A673 (cell line): ENCODE results near the gene CD248. TPM values are rescaled to one million over a fixed set of nuclear protein-coding genes. Genes with fewer than 3 reads are reported as not detected.

Experiments
- BruUV-seq: library from RNA; stranded (reverse); fragments of 400-500 nt; replicated peaks from 2 replicates; lab custom pipeline; 2021; lab: Mats Ljungman, UMichigan
- CTCF ChIA-PET: fragments of 300-600 bp; sonication (Branson Sonifier 250); formaldehyde crosslinking; loops from one replicate; lab custom pipeline; 2022; ENCODE audit warnings: antibody characterized with exemption; lab: Charles Lee
- POLR2A ChIA-PET: fragments of 300-600 bp; sonication (Branson Sonifier 250); formaldehyde crosslinking; loops from one replicate; lab custom pipeline; 2022; ENCODE audit warnings: antibody characterized with exemption; ENCODE audit not compliant: low non-redundant PET; lab: Charles Lee
- DNase-seq: peaks from one replicate; pipeline ENCODE4 v3.0.0-alpha.2; 2015; ENCODE audit warnings: low spot score
- H3K27ac ChIP-seq: fragments of 200-600 bp; sonication (generic); 2 replicates; pipeline ENCODE4 v1.5.1; 2016; ENCODE audit warnings: mixed run types, low read depth, mild to moderate bottlenecking, mixed read lengths, antibody characterized with exemption, low read length; ENCODE audit not compliant: poor library complexity, severe bottlenecking
- H3K27me3 ChIP-seq: fragments of 200-600 bp; sonication (generic); replicated peaks from 2 replicates; pipeline ENCODE4 v1.6.1; 2017; ENCODE audit warnings: mixed run types, low read depth, mild to moderate bottlenecking, mixed read lengths, antibody characterized with exemption, low read length; ENCODE audit not compliant: insufficient read depth, poor library complexity
- H3K36me3 ChIP-seq: fragments of 200-600 bp; sonication (generic); 2 replicates; pipeline ENCODE4 v1.6.1; 2016; ENCODE audit warnings: mixed run types, mild to moderate bottlenecking, mixed read lengths, antibody characterized with exemption, low read length; ENCODE audit not compliant: insufficient read depth, poor library complexity, severe bottlenecking
- H3K4me1 ChIP-seq: fragments of 200-600 bp; sonication (generic); 2 replicates; pipeline ENCODE4 v1.6.1; 2017; ENCODE audit warnings: mixed run types, mild to moderate bottlenecking, mixed read lengths, antibody characterized with exemption, low read length; ENCODE audit not compliant: insufficient read depth, poor library complexity, severe bottlenecking
- H3K4me3 ChIP-seq: fragments of 200-600 bp; sonication (generic); 2 replicates; pipeline ENCODE4 v1.5.1; 2016; ENCODE audit warnings: low read depth, mixed run types, mild to moderate bottlenecking, mixed read lengths, low read length; ENCODE audit not compliant: poor library complexity, severe bottlenecking
- H3K9me3 ChIP-seq: fragments of 200-600 bp; sonication (generic); 2 replicates; pipeline ENCODE4 v1.6.1; 2016; ENCODE audit warnings: mixed run types, low read depth, mild to moderate bottlenecking, mixed read lengths, antibody characterized with exemption, low read length; ENCODE audit not compliant: poor library complexity, severe bottlenecking
- EZH2 ChIP-seq: fragments of 200-600 bp; sonication (generic); IDR thresholded peaks from 2 replicates; pipeline ENCODE4 v1.6.1; 2017; ENCODE audit warnings: borderline replicate concordance, low read depth, mild to moderate bottlenecking, mixed read lengths, antibody characterized with exemption, low read length; ENCODE audit not compliant: poor library complexity, severe bottlenecking
- intact Hi-C: fragments of 100-400 bp; cut with micrococcal nuclease; formaldehyde crosslinking; loops from one replicate; pipeline ENCODE4 v1.10.0; 2022; ENCODE audit not compliant: unreplicated experiment
- total RNA-seq: library from RNA; stranded (reverse); gene quantifications from 2 replicates; pipeline ENCODE4 v1.2.3, GENCODE V29; 2021
- TF ChIP-seq, protein P1 (sequence below): fragments of 300-800, 200-600 bp; sonication (generic); conservative IDR thresholded peaks from 2 replicates; pipeline ENCODE4 v1.5.1; 2017; ENCODE audit warnings: low read depth, mild to moderate bottlenecking, antibody characterized with exemption, low read length, moderate library complexity, mixed read lengths

CD248 gene
- total RNA-seq, 1 experiment from 2014 or later: 97.8 TPM

DNA sequence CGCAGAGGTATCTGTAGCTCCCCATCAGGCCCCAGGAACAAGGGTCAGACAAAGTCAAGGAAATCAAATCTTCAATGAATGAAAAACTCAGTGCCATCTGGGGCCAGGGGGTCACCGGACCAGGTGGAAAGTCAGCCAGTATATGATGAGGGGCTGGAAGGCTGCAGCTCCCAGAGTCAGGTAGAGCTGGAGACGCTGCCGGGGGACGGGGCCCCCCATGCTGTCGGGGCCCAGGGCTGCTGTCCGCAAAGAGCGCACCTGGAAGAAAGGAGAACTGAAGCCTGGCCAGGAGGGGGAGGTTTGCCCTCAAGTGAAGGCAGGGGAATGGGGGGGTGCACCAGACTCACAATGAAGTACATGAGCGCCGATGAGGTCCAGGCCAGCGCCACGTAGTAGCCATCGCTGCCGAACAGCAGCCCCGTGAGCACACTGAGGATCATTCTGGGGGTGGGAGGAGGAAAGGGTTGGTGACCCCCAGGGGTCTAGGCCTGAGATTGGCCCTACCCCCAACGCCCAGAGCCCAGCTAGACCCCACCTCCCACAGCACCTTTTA lies 32.2 kb downstream of the CD248 start:
- no TSS peak for BruUV-seq
- POLR2A ChIA-PET: no interaction called here

DNA sequence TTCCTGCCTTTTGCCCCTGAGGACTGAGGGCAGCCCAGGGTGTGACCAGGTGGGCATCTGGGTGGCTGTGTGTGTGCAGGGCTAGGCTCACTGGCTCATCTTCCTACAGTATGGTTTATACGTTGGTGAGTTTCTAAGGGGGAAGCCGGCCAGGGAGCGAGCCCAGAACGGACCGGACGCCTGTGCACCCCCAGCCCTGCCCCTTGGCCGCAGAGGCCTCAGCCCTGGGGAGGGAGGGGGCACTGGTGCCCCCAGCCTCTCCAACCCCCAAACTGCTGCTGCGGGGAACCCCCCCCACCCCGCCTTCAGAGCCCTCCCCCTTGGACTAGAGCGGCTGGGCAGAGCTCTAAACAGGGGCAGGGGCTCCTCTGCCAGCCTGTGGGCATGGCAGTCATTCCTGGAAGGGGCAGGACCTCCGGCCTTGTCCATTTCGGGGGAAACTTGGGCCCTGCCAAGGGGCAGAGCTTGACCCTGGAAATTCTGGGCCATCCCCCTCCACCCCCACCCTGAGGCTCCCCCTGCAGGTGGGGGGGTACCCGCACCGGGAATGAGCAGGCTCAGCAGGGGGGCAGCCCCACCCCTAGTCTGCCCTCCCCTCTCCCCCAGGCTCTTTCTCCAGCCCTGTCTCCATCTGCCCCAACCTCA lies 33.3 kb downstream of the CD248 start:
- TF ChIP-seq, protein P1, sequence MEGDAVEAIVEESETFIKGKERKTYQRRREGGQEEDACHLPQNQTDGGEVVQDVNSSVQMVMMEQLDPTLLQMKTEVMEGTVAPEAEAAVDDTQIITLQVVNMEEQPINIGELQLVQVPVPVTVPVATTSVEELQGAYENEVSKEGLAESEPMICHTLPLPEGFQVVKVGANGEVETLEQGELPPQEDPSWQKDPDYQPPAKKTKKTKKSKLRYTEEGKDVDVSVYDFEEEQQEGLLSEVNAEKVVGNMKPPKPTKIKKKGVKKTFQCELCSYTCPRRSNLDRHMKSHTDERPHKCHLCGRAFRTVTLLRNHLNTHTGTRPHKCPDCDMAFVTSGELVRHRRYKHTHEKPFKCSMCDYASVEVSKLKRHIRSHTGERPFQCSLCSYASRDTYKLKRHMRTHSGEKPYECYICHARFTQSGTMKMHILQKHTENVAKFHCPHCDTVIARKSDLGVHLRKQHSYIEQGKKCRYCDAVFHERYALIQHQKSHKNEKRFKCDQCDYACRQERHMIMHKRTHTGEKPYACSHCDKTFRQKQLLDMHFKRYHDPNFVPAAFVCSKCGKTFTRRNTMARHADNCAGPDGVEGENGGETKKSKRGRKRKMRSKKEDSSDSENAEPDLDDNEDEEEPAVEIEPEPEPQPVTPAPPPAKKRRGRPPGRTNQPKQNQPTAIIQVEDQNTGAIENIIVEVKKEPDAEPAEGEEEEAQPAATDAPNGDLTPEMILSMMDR: peak; percentile 16; the same call in 1 of the 2 replicates
- no peak for TF ChIP-seq EZH2
- POLR2A ChIA-PET: no interaction called here
- Histone ChIP-seq H3K27me3 (no peaks in the 10 kb centered on the region), H3K4me3 (no peak overlapping the region), H3K36me3 (peaks cover 5% of the 10 kb centered on the region), H3K27ac (no peak overlapping the region), H3K9me3 (no peaks in the 10 kb centered on the region), H3K4me1 (peaks cover 31% of the 10 kb centered on the region)
- intact Hi-C loops: no loop called here
- no TSS peak for BruUV-seq
- DNase-seq: no peak
- CTCF ChIA-PET: interaction anchor here (0.6 to 0.8 kb wide), 2 partner anchors 11 to 17 kb away, joined by 3 to 7 read pairs; no protein-coding TSS in a partner anchor

More for the DNA sequence above, 32.2 kb downstream of the CD248 start:
- TF ChIP-seq, protein P1: no peak
- no peak for TF ChIP-seq EZH2
- Histone ChIP-seq H3K9me3 (no peaks in the 10 kb centered on the region), H3K4me1 (peaks cover 23% of the 10 kb centered on the region), H3K27me3 (no peaks in the 10 kb centered on the region), H3K36me3 (peaks cover 5% of the 10 kb centered on the region), H3K27ac (no peak overlapping the region), H3K4me3 (no peak overlapping the region)
- intact Hi-C loops: no loop called here
- DNase-seq: no peak
- CTCF ChIA-PET: no interaction called here

- TF ChIP-seq, protein P1: peak; percentile 99
- no peak for TF ChIP-seq EZH2
- POLR2A ChIA-PET: no interaction called here
- Histone ChIP-seq H3K4me1 (peaks cover 27% of the 10 kb centered on the region), H3K4me3 (no peak overlapping the region), H3K36me3 (peaks cover 5% of the 10 kb centered on the region), H3K27ac (no peak overlapping the region), H3K27me3 (no peaks in the 10 kb centered on the region), H3K9me3 (no peaks in the 10 kb centered on the region)
- peak; percentile 99 for DNase-seq
- no TSS peak for BruUV-seq
- CTCF ChIA-PET: interaction anchor here (0.6 to 1.1 kb wide), 5 partner anchors 15 to 241 kb away, joined by 3 to 9 read pairs (median 5); no protein-coding TSS in a partner anchor
- intact Hi-C loops: loop anchor here (1.0 kb wide), 1 partner anchor 60 kb away; no protein-coding TSS in a partner anchor
Measured at GRCh38 chr11:66282468-66283455, 34.1 kb downstream of the CD248 start.
